Breast epithelium (tissue), 3 donors: ENCODE results near the gene PRKCD.

Experiments used
- CTCF ChIP-seq, 3 donors: fragments of 450-650 bp; IDR thresholded peaks; one replicate each; pipeline ENCODE4 v1.5.1; 2016 to 2017; ENCODE audit warnings: antibody characterized with exemption in 3 of 3, mild to moderate bottlenecking in 3 of 3, moderate library complexity in 3 of 3
- POLR2AphosphoS5 ChIP-seq, 3 donors: sonication (generic); formaldehyde crosslinking; IDR thresholded peaks; one replicate each; pipeline ENCODE4 v1.6.1; 2017; ENCODE audit warnings: antibody characterized with exemption in 3 of 3

GRCh38 chr3:53211706-53212702, 51.0 kb downstream of the PRKCD start:
- TF ChIP-seq POLR2AphosphoS5 (IDR thresholded peaks at IDR 0.05) (no peak), CTCF (IDR thresholded peaks at IDR 0.05) (no peak)
